ENCODE measurements around the gene PPFIA4. TPM values are rescaled to one million over a fixed set of nuclear protein-coding genes. Genes with fewer than 3 reads are reported as not detected.

The PPFIA4 gene
- total RNA-seq, 1 experiment from 2014 or later, result not detected

- no peak overlapping the region for H3K4me2 ChIP-seq (ENCODE audit: low read depth, low read length, poor library complexity, severe bottlenecking)
- H3K9me2 ChIP-seq (replicated peaks; ENCODE audit: insufficient read depth, low read length), result no peaks in the 10 kb centered on the region
- no peak overlapping the region for H2AFZ ChIP-seq (ENCODE audit: low read length)
- no peak overlapping the region for H3K9ac ChIP-seq (ENCODE audit: low read length)
- no peak overlapping the region for H3K27ac ChIP-seq (ENCODE audit: low read length)
- DNase-seq, result no peak
- no peaks in the 10 kb centered on the region for H3K36me3 ChIP-seq (ENCODE audit: insufficient read depth, low read length)
- H3K79me2 ChIP-seq (ENCODE audit: low read length), result no peaks in the 10 kb centered on the region
- no peaks in the 10 kb centered on the region for H3K4me1 ChIP-seq (ENCODE audit: low read length)
- no peaks in the 10 kb centered on the region for H3K9me3 ChIP-seq (ENCODE audit: low read length)
- H3K4me3 ChIP-seq (ENCODE audit: low read length), result no peak overlapping the region
- no peaks in the 10 kb centered on the region for H4K20me1 ChIP-seq (ENCODE audit: insufficient read depth, low read depth, low read length)
- H3K27me3 ChIP-seq (ENCODE audit: low read length), result no peaks in the 10 kb centered on the region
Measured at GRCh38 chr1:203054642-203055041, 28.4 kb downstream of the PPFIA4 start.

- Histone ChIP-seq H3K9me3 (ENCODE audit: low read length) (no peaks in the 10 kb centered on the region), H3K9ac (ENCODE audit: low read length) (no peak overlapping the region), H3K79me2 (ENCODE audit: low read length) (no peaks in the 10 kb centered on the region), H3K27me3 (ENCODE audit: low read length) (no peaks in the 10 kb centered on the region), H3K4me1 (ENCODE audit: low read length) (no peaks in the 10 kb centered on the region), H4K20me1 (ENCODE audit: insufficient read depth, low read depth, low read length) (no peaks in the 10 kb centered on the region), H3K27ac (ENCODE audit: low read length) (no peak overlapping the region), H2AFZ (ENCODE audit: low read length) (no peak overlapping the region), H3K36me3 (ENCODE audit: insufficient read depth, low read length) (no peaks in the 10 kb centered on the region), H3K4me3 (ENCODE audit: low read length) (no peak overlapping the region), H3K4me2 (ENCODE audit: low read depth, low read length, poor library complexity, severe bottlenecking) (no peak overlapping the region), H3K9me2 (replicated peaks; ENCODE audit: insufficient read depth, low read length) (no peaks in the 10 kb centered on the region)
- DNase-seq, result no peak
Measured at GRCh38 chr1:203055161-203055799, 29.0 kb downstream of the PPFIA4 start.

DNA sequence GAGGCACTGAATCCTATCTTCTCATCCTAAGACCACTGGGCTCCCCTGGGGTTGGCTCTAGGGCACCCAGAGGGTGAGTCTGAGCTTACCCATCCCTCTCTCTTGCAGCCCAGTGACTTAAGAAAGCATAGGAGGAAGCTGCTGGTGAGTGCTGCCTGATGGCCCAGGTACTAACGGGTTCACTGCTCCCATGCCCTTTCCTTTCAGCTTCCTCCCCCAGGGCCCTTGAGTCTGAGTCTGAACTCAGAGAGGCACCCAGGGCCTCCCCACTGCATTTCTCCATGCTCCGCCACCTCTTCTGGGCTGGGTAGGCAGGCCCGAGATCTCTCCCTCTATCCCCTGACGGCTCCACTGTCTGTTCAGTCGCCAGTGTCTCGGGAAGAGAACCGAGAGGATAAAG is 29.7 kb downstream of the PPFIA4 start:
- Histone ChIP-seq H3K9me3 (ENCODE audit: low read length) (no peaks in the 10 kb centered on the region), H3K27me3 (ENCODE audit: low read length) (no peaks in the 10 kb centered on the region), H3K9me2 (replicated peaks; ENCODE audit: insufficient read depth, low read length) (no peaks in the 10 kb centered on the region), H3K4me3 (ENCODE audit: low read length) (no peak overlapping the region), H4K20me1 (ENCODE audit: insufficient read depth, low read depth, low read length) (no peaks in the 10 kb centered on the region), H3K4me2 (ENCODE audit: low read depth, low read length, poor library complexity, severe bottlenecking) (no peak overlapping the region), H3K4me1 (ENCODE audit: low read length) (no peaks in the 10 kb centered on the region), H3K79me2 (ENCODE audit: low read length) (no peaks in the 10 kb centered on the region), H3K9ac (ENCODE audit: low read length) (no peak overlapping the region), H3K27ac (ENCODE audit: low read length) (no peak overlapping the region), H3K36me3 (ENCODE audit: insufficient read depth, low read length) (no peaks in the 10 kb centered on the region), H2AFZ (ENCODE audit: low read length) (no peak overlapping the region)
- no peak for DNase-seq

GRCh38 chr1:203056516-203056915 is 30.2 kb downstream of the PPFIA4 start:
- Histone ChIP-seq H3K4me3 (ENCODE audit: low read length) (no peak overlapping the region), H3K4me1 (ENCODE audit: low read length) (no peaks in the 10 kb centered on the region), H2AFZ (ENCODE audit: low read length) (no peak overlapping the region), H3K9me2 (replicated peaks; ENCODE audit: insufficient read depth, low read length) (no peaks in the 10 kb centered on the region), H3K4me2 (ENCODE audit: low read depth, low read length, poor library complexity, severe bottlenecking) (no peak overlapping the region), H3K79me2 (ENCODE audit: low read length) (no peaks in the 10 kb centered on the region), H3K27ac (ENCODE audit: low read length) (no peak overlapping the region), H3K27me3 (ENCODE audit: low read length) (no peaks in the 10 kb centered on the region), H3K9ac (ENCODE audit: low read length) (no peak overlapping the region), H4K20me1 (ENCODE audit: insufficient read depth, low read depth, low read length) (no peaks in the 10 kb centered on the region), H3K36me3 (ENCODE audit: insufficient read depth, low read length) (no peaks in the 10 kb centered on the region), H3K9me3 (ENCODE audit: low read length) (no peaks in the 10 kb centered on the region)
- peak; percentile 50 for DNase-seq

GRCh38 chr1:203057911-203058675 is 31.8 kb downstream of the PPFIA4 start:
- no peaks in the 10 kb centered on the region for H3K9me3 ChIP-seq (ENCODE audit: low read length)
- H2AFZ ChIP-seq (ENCODE audit: low read length), result no peak overlapping the region
- H3K27ac ChIP-seq (ENCODE audit: low read length), result no peak overlapping the region
- no peaks in the 10 kb centered on the region for H3K4me1 ChIP-seq (ENCODE audit: low read length)
- no peak overlapping the region for H3K4me3 ChIP-seq (ENCODE audit: low read length)
- no peaks in the 10 kb centered on the region for H3K27me3 ChIP-seq (ENCODE audit: low read length)
- no peak overlapping the region for H3K4me2 ChIP-seq (ENCODE audit: low read depth, low read length, poor library complexity, severe bottlenecking)
- H3K79me2 ChIP-seq (ENCODE audit: low read length), result no peaks in the 10 kb centered on the region
- no peak for DNase-seq
- H3K9me2 ChIP-seq (replicated peaks; ENCODE audit: insufficient read depth, low read length), result no peaks in the 10 kb centered on the region
- H3K36me3 ChIP-seq (ENCODE audit: insufficient read depth, low read length), result no peaks in the 10 kb centered on the region
- H3K9ac ChIP-seq (ENCODE audit: low read length), result no peak overlapping the region
- no peaks in the 10 kb centered on the region for H4K20me1 ChIP-seq (ENCODE audit: insufficient read depth, low read depth, low read length)

GRCh38 chr1:203058676-203058935 is 32.3 kb downstream of the PPFIA4 start:
- DNase-seq, result no peak

GRCh38 chr1:203059485-203059884 is 33.2 kb downstream of the PPFIA4 start:
- Histone ChIP-seq H3K27ac (ENCODE audit: low read length) (no peak overlapping the region), H3K79me2 (ENCODE audit: low read length) (no peaks in the 10 kb centered on the region), H3K9me2 (replicated peaks; ENCODE audit: insufficient read depth, low read length) (no peaks in the 10 kb centered on the region), H3K9ac (ENCODE audit: low read length) (no peak overlapping the region), H2AFZ (ENCODE audit: low read length) (no peak overlapping the region), H3K27me3 (ENCODE audit: low read length) (no peaks in the 10 kb centered on the region), H3K4me1 (ENCODE audit: low read length) (no peaks in the 10 kb centered on the region), H3K9me3 (ENCODE audit: low read length) (no peaks in the 10 kb centered on the region), H3K36me3 (ENCODE audit: insufficient read depth, low read length) (no peaks in the 10 kb centered on the region), H3K4me2 (ENCODE audit: low read depth, low read length, poor library complexity, severe bottlenecking) (no peak overlapping the region), H4K20me1 (ENCODE audit: insufficient read depth, low read depth, low read length) (no peaks in the 10 kb centered on the region), H3K4me3 (ENCODE audit: low read length) (no peak overlapping the region)
- DNase-seq, result no peak

More at GRCh38 chr1:203058676-203058935, 32.3 kb downstream of the PPFIA4 start:
- H3K36me3 ChIP-seq (ENCODE audit: insufficient read depth, low read length), result no peaks in the 10 kb centered on the region
- H3K27me3 ChIP-seq (ENCODE audit: low read length), result no peaks in the 10 kb centered on the region
- no peak overlapping the region for H3K9ac ChIP-seq (ENCODE audit: low read length)
- H3K27ac ChIP-seq (ENCODE audit: low read length), result no peak overlapping the region
- no peaks in the 10 kb centered on the region for H3K9me2 ChIP-seq (replicated peaks; ENCODE audit: insufficient read depth, low read length)
- H3K4me2 ChIP-seq (ENCODE audit: low read depth, low read length, poor library complexity, severe bottlenecking), result no peak overlapping the region
- H2AFZ ChIP-seq (ENCODE audit: low read length), result no peak overlapping the region
- no peaks in the 10 kb centered on the region for H3K79me2 ChIP-seq (ENCODE audit: low read length)
- no peaks in the 10 kb centered on the region for H4K20me1 ChIP-seq (ENCODE audit: insufficient read depth, low read depth, low read length)
- H3K9me3 ChIP-seq (ENCODE audit: low read length), result no peaks in the 10 kb centered on the region
- H3K4me3 ChIP-seq (ENCODE audit: low read length), result no peak overlapping the region
- H3K4me1 ChIP-seq (ENCODE audit: low read length), result no peaks in the 10 kb centered on the region

DNA sequence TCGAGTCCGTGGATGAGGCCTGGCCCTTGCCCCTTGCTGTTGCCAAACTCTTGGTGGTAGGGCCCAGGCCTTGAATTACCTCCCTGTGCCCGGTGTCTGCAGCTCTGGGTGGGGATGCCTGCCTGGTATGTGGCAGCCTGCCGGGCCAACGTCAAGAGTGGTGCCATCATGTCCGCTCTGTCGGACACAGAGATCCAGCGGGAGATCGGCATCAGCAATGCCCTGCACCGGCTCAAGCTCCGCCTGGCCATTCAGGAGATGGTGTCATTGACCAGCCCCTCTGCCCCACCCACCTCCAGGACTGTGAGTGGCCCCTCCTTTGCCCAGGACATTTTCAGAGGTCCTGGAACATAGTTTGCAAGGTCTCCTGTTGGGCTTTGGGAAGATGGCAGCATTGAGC is 33.8 kb downstream of the PPFIA4 start:
- Histone ChIP-seq H3K9me3 (ENCODE audit: low read length) (no peaks in the 10 kb centered on the region), H3K79me2 (ENCODE audit: low read length) (no peaks in the 10 kb centered on the region), H3K9ac (ENCODE audit: low read length) (no peak overlapping the region), H3K4me1 (ENCODE audit: low read length) (no peaks in the 10 kb centered on the region), H3K27me3 (ENCODE audit: low read length) (no peaks in the 10 kb centered on the region), H4K20me1 (ENCODE audit: insufficient read depth, low read depth, low read length) (no peaks in the 10 kb centered on the region), H3K36me3 (ENCODE audit: insufficient read depth, low read length) (no peaks in the 10 kb centered on the region), H3K4me2 (ENCODE audit: low read depth, low read length, poor library complexity, severe bottlenecking) (no peak overlapping the region), H3K9me2 (replicated peaks; ENCODE audit: insufficient read depth, low read length) (no peaks in the 10 kb centered on the region), H2AFZ (ENCODE audit: low read length) (no peak overlapping the region), H3K4me3 (ENCODE audit: low read length) (no peak overlapping the region), H3K27ac (ENCODE audit: low read length) (no peak overlapping the region)
- DNase-seq, result no peak
